Prostate gland (tissue), 2 donors: ENCODE data around the gene GPR84. TPM values are rescaled to one million over a fixed set of nuclear protein-coding genes. Genes with fewer than 3 reads are reported as not detected.

Source experiments
- DNase-seq: peaks from one replicate; pipeline ENCODE4 v3.0.0-alpha.2; 2019; ENCODE audit warnings: low spot score
- H3K27ac ChIP-seq, 2 donors: fragments of 200-600 bp; sonication (generic); 2 replicates each; pipeline ENCODE4 v1.5.1; 2017 to 2019
- H3K27me3 ChIP-seq: fragments of 200-600 bp; sonication (generic); replicated peaks from 2 replicates; pipeline ENCODE4 v1.5.1; 2019; ENCODE audit not compliant: insufficient read depth
- H3K36me3 ChIP-seq, 2 donors: fragments of 200-600 bp; sonication (generic); 1 replicate in 1 of 2; 2 replicates in 1 of 2; pipeline versions ENCODE4 v1.5.1 to v1.8.1; 2017 to 2019
- H3K4me1 ChIP-seq: fragments of 200-600 bp; sonication (generic); replicated peaks from 2 replicates; pipeline ENCODE4 v1.5.1; 2019
- H3K4me3 ChIP-seq, 2 donors: fragments of 200-600 bp; sonication (generic); 2 replicates each; pipeline ENCODE4 v1.5.1; 2017 to 2019
- H3K9me3 ChIP-seq: fragments of 200-600 bp; sonication (generic); 2 replicates; pipeline ENCODE4 v1.5.1; 2017
- CTCF ChIP-seq, 4 experiments: fragments of 200-600 bp in 2 of 4; fragments of 450-650 bp in 2 of 4; sonication (generic) in 2 of 4; IDR thresholded peaks; 1 replicate in 3 of 4; 2 replicates in 1 of 4; pipeline ENCODE4 v1.5.1; 2016 to 2019; ENCODE audit warnings: antibody characterized with exemption in 4 of 4, mild to moderate bottlenecking in 2 of 4, moderate library complexity in 2 of 4
- POLR2A ChIP-seq: fragments of 450-650 bp; IDR thresholded peaks from one replicate; pipeline ENCODE4 v1.6.1; 2016; ENCODE audit warnings: antibody characterized with exemption, mild to moderate bottlenecking
- POLR2AphosphoS5 ChIP-seq: sonication (generic); formaldehyde crosslinking; IDR thresholded peaks from one replicate; pipeline ENCODE4 v1.6.1; 2017; ENCODE audit warnings: antibody characterized with exemption
- WGBS: methylation state at CpG from one replicate; pipeline ENCODE4 v1.1.5; 2018; 5-methylcytosine and 5-hydroxymethylcytosine counted together
- intact Hi-C: fragments of 100-400 bp; cut with DNase I; formaldehyde crosslinking; loops from one replicate; pipeline ENCODE4 v1.14.2; 2022
- total RNA-seq, 2 donors: library from RNA; depleted of rRNA; stranded (reverse); fragments of >200 nt; gene quantifications; one replicate each; pipeline ENCODE4 v1.1.0, GENCODE V29; 2016

Gene GPR84
- total RNA-seq, result under 1 TPM in 1 of 2 donors, not detected in 1; 0.97 TPM

- H3K4me3 ChIP-seq, result no peak within 1 kb of the TSS
- H3K36me3 ChIP-seq, result no peaks in the 10 kb centered on the region
- H3K27me3 ChIP-seq, result no peaks in the 10 kb centered on the region
- TF ChIP-seq CTCF (IDR thresholded peaks at IDR 0.05) (no peak), POLR2AphosphoS5 (no peak), POLR2A (no peak)
- intact Hi-C loops, result loop anchor here (5.0 kb wide), 1 partner anchor 37 kb away; the partner anchor contains the start of gene COPZ1
- no peaks in the 10 kb centered on the region for H3K9me3 ChIP-seq
- no peak within 1 kb of the TSS for H3K27ac ChIP-seq
- 64% methylated on average over 4 of the region's 4 CpGs for WGBS
- DNase-seq, result no peak
- H3K4me1 ChIP-seq, result no peaks in the 10 kb centered on the region
Measured at GRCh38 chr12:54364413-54364812, at the start of gene GPR84. TSS of gene GPR84 (minus strand) at chr12:54364486. CDS start at chr12:54363851, 635 bp downstream.

- Histone ChIP-seq H3K36me3 (no peaks in the 10 kb centered on the region), H3K27me3 (no peaks in the 10 kb centered on the region), H3K4me1 (no peaks in the 10 kb centered on the region), H3K9me3 (no peaks in the 10 kb centered on the region), H3K27ac (peak overlapping the region; percentile 53 to 63), H3K4me3 (peak overlapping the region in 1 of 2 donors; percentile 8)
- intact Hi-C loops, result no loop called here
- DNase-seq, result no peak
- TF ChIP-seq POLR2AphosphoS5, result no peak
- TF ChIP-seq POLR2A, result no peak
- no peak for TF ChIP-seq CTCF (IDR thresholded peaks at IDR 0.05)
- WGBS, result 53% methylated on average over 9 of the region's 9 CpGs
Measured at GRCh38 chr12:54413284-54414190, 49.3 kb upstream of the GPR84 start.

- TF ChIP-seq POLR2A (no peak), CTCF (IDR thresholded peaks at IDR 0.05) (no peak), POLR2AphosphoS5 (no peak)
- intact Hi-C loops, result no loop called here
- DNase-seq, result no peak
- H3K4me3 ChIP-seq, result no peak overlapping the region
- no peaks in the 10 kb centered on the region for H3K4me1 ChIP-seq
- WGBS, result 73% methylated on average over 3 of the region's 3 CpGs
- H3K36me3 ChIP-seq, result peaks cover 0 to 6% of the 10 kb centered on the region in 2 donors
- H3K27ac ChIP-seq, result peak overlapping the region; percentile 53 to 63
- H3K9me3 ChIP-seq, result no peaks in the 10 kb centered on the region
- no peaks in the 10 kb centered on the region for H3K27me3 ChIP-seq
Measured at GRCh38 chr12:54412786-54413185, 48.5 kb upstream of the GPR84 start.

GRCh38 chr12:54412348-54412747 is 48.1 kb upstream of the GPR84 start:
- no peak for TF ChIP-seq POLR2A
- no peak for TF ChIP-seq POLR2AphosphoS5
- peaks cover 0 to 9% of the 10 kb centered on the region in 2 donors for H3K36me3 ChIP-seq
- no peak for DNase-seq
- H3K27ac ChIP-seq, result peak overlapping the region in 1 of 2 donors; percentile 53
- no peaks in the 10 kb centered on the region for H3K4me1 ChIP-seq
- 57% methylated on average over 4 of the region's 4 CpGs for WGBS
- intact Hi-C loops, result no loop called here
- H3K9me3 ChIP-seq, result no peaks in the 10 kb centered on the region
- no peak overlapping the region for H3K4me3 ChIP-seq
- no peaks in the 10 kb centered on the region for H3K27me3 ChIP-seq

GRCh38 chr12:54411391-54412241 is 47.3 kb upstream of the GPR84 start:
- Histone ChIP-seq H3K4me3 (no peak overlapping the region), H3K36me3 (peaks cover 2 to 9% of the 10 kb centered on the region in 2 donors), H3K27ac (no peak overlapping the region), H3K27me3 (no peaks in the 10 kb centered on the region), H3K9me3 (no peaks in the 10 kb centered on the region), H3K4me1 (no peaks in the 10 kb centered on the region)
- TF ChIP-seq POLR2A (no peak), CTCF (IDR thresholded peaks at IDR 0.05) (no peak)
- intact Hi-C loops, result no loop called here
- DNase-seq, result no peak
- 53% methylated on average over 10 of the region's 10 CpGs for WGBS
